ENCODE data around the gene ATAD1. TPM values are rescaled to one million over a fixed set of nuclear protein-coding genes. Genes with fewer than 3 reads are reported as not detected.

ATAD1 gene
- total RNA-seq, 2 experiments from 2014 or later: 33.7 to 38.7 TPM

DNA sequence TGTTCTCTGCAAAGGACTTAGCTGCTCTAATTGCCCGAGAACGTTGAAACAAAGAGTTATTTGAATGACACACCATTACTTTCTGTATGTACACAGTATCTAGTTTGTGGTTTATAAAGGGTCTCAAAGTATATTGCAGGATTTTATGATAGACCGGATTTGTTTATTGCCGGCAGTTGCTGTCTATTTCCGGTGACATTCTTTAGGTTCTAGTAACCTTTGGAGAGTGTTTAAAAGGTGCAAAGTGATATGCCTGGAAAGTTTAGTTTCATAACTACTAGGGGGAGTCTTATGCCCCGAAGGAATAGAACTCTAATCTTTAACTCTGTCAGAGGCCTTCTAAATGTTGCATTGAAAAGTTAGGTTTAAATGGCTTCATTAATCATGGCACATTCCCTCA lies 94.5 kb downstream of the ATAD1 start:
- Mint-ChIP-seq H3K36me3 (ENCODE audit: low read depth) (no peaks in the 10 kb centered on the region), H3K27me3 (no peaks in the 10 kb centered on the region), H3K4me3 (no peak overlapping the region), H3K4me1 (ENCODE audit: low read depth) (no peaks in the 10 kb centered on the region), H3K9me3 (no peaks in the 10 kb centered on the region), H3K27ac (no peak overlapping the region)
- DNase-seq (no peak), ATAC-seq (ENCODE audit: poor library complexity) (no peak)
- H3K9me3 ChIP-seq (ENCODE audit: control insufficient read depth in 1 of 2, insufficient read depth in 1 of 2, low read length in 2 of 2): no peaks in the 10 kb centered on the region
- intact Hi-C loops (cut with DNase I, micrococcal nuclease): no loop called here
- H3K27me3 ChIP-seq (ENCODE audit: control insufficient read depth in 1 of 2, insufficient read depth in 2 of 2, low read length in 2 of 2): no peaks in the 10 kb centered on the region
- TF ChIP-seq, protein P1, sequence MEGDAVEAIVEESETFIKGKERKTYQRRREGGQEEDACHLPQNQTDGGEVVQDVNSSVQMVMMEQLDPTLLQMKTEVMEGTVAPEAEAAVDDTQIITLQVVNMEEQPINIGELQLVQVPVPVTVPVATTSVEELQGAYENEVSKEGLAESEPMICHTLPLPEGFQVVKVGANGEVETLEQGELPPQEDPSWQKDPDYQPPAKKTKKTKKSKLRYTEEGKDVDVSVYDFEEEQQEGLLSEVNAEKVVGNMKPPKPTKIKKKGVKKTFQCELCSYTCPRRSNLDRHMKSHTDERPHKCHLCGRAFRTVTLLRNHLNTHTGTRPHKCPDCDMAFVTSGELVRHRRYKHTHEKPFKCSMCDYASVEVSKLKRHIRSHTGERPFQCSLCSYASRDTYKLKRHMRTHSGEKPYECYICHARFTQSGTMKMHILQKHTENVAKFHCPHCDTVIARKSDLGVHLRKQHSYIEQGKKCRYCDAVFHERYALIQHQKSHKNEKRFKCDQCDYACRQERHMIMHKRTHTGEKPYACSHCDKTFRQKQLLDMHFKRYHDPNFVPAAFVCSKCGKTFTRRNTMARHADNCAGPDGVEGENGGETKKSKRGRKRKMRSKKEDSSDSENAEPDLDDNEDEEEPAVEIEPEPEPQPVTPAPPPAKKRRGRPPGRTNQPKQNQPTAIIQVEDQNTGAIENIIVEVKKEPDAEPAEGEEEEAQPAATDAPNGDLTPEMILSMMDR (IDR thresholded peaks at IDR 0.05): no peak
- no peaks in the 10 kb centered on the region for H3K36me3 ChIP-seq (ENCODE audit: insufficient read depth, low read length)
- no peaks in the 10 kb centered on the region for H3K4me1 ChIP-seq (ENCODE audit: insufficient read depth, low read length)
- ChIA-PET CTCF (no interaction called here), POLR2A (no interaction called here)
- H3K4me3 ChIP-seq (ENCODE audit: low read length): no peak overlapping the region
- H3K27ac ChIP-seq (ENCODE audit: low read depth in 1 of 2, low read length in 2 of 2): no peak overlapping the region

DNA sequence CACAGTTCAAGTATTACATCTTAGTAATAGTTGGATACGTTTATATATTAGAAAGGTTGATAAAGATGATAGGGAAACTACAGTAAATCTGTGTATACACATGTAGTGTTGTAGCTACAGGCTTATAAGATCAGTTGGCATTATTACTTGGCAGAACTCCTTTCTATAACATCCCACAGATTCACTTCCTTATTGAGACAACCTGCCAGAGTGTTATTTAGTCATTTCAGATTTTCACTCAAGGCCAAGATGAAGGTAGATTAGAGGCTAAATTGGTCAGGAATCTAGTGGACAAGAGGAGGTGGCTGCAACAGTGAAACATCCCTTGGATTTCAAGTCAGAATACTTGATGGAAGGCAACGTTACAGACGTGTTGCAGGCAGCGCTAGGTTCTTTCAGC lies 95.3 kb downstream of the ATAD1 start:
- Mint-ChIP-seq H3K4me3 (no peak overlapping the region), H3K27ac (no peak overlapping the region), H3K27me3 (no peaks in the 10 kb centered on the region), H3K36me3 (ENCODE audit: low read depth) (no peaks in the 10 kb centered on the region), H3K9me3 (no peaks in the 10 kb centered on the region), H3K4me1 (ENCODE audit: low read depth) (no peaks in the 10 kb centered on the region)
- DNase-seq (no peak), ATAC-seq (ENCODE audit: poor library complexity) (no peak)
- Histone ChIP-seq H3K27me3 (ENCODE audit: control insufficient read depth in 1 of 2, insufficient read depth in 2 of 2, low read length in 2 of 2) (no peaks in the 10 kb centered on the region), H3K4me1 (ENCODE audit: insufficient read depth, low read length) (no peaks in the 10 kb centered on the region), H3K4me3 (ENCODE audit: low read length) (no peak overlapping the region), H3K36me3 (ENCODE audit: insufficient read depth, low read length) (no peaks in the 10 kb centered on the region), H3K9me3 (ENCODE audit: control insufficient read depth in 1 of 2, insufficient read depth in 1 of 2, low read length in 2 of 2) (no peaks in the 10 kb centered on the region), H3K27ac (ENCODE audit: low read depth in 1 of 2, low read length in 2 of 2) (no peak overlapping the region)
- intact Hi-C loops (cut with DNase I, micrococcal nuclease): no loop called here
- ChIA-PET CTCF (no interaction called here), POLR2A (no interaction called here)
- TF ChIP-seq, protein P1 (IDR thresholded peaks at IDR 0.05): no peak

DNA sequence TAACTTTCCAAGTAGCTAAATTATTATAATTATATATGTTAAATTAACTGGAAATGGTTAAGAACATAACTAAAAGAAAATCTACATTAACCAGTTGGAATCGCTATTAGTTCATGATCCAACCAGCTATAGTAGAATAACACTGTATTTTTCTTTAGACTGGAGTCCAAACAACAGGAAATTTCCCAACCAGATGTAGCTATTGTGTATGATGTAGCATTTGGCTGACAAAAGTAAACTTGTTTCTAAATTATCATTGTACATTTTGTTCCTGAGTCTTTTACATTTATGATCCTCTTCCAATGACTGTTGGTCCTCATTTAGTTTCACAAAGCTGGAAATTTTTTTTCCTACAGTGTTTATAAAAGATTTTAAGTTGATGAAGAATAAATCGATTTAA lies 96.2 kb downstream of the ATAD1 start:
- H3K36me3 ChIP-seq (ENCODE audit: insufficient read depth, low read length): no peaks in the 10 kb centered on the region
- Mint-ChIP-seq H3K27ac (no peak overlapping the region), H3K4me3 (no peak overlapping the region), H3K4me1 (ENCODE audit: low read depth) (no peaks in the 10 kb centered on the region), H3K9me3 (no peaks in the 10 kb centered on the region), H3K27me3 (no peaks in the 10 kb centered on the region), H3K36me3 (ENCODE audit: low read depth) (no peaks in the 10 kb centered on the region)
- intact Hi-C loops (cut with DNase I, micrococcal nuclease): no loop called here
- ChIA-PET POLR2A (no interaction called here), CTCF (interaction anchor here (0.9 kb wide), 1 partner anchor 11 kb away, joined by 3 read pairs; no protein-coding TSS in a partner anchor)
- TF ChIP-seq, protein P1 (IDR thresholded peaks at IDR 0.05): no peak
- no peaks in the 10 kb centered on the region for H3K27me3 ChIP-seq (ENCODE audit: control insufficient read depth in 1 of 2, insufficient read depth in 2 of 2, low read length in 2 of 2)
- no peak for DNase-seq
- no peak for ATAC-seq (ENCODE audit: poor library complexity)
- no peak overlapping the region for H3K4me3 ChIP-seq (ENCODE audit: low read length)
- H3K4me1 ChIP-seq (ENCODE audit: insufficient read depth, low read length): no peaks in the 10 kb centered on the region
- no peaks in the 10 kb centered on the region for H3K9me3 ChIP-seq (ENCODE audit: control insufficient read depth in 1 of 2, insufficient read depth in 1 of 2, low read length in 2 of 2)
- no peak overlapping the region for H3K27ac ChIP-seq (ENCODE audit: low read depth in 1 of 2, low read length in 2 of 2)

Measured in CD4-positive, alpha-beta T cell (primary cell).